Measurements from ENCODE around the gene C2orf69. TPM values are rescaled to one million over a fixed set of nuclear protein-coding genes. Genes with fewer than 3 reads are reported as not detected.

The C2orf69 gene
- total RNA-seq, 1 donor from 2014 or later: 8.8 TPM

- Mint-ChIP-seq H3K27ac (ENCODE audit: unreplicated experiment) (no peak overlapping the region), H3K4me1 (ENCODE audit: unreplicated experiment) (peaks cover 2% of the 10 kb centered on the region), H3K27me3 (ENCODE audit: unreplicated experiment) (peaks cover 10% of the 10 kb centered on the region), H3K36me3 (ENCODE audit: unreplicated experiment) (no peaks in the 10 kb centered on the region), H3K9me3 (ENCODE audit: unreplicated experiment) (no peaks in the 10 kb centered on the region), H3K4me3 (ENCODE audit: unreplicated experiment) (no peak overlapping the region)
- TF ChIP-seq, protein P1, sequence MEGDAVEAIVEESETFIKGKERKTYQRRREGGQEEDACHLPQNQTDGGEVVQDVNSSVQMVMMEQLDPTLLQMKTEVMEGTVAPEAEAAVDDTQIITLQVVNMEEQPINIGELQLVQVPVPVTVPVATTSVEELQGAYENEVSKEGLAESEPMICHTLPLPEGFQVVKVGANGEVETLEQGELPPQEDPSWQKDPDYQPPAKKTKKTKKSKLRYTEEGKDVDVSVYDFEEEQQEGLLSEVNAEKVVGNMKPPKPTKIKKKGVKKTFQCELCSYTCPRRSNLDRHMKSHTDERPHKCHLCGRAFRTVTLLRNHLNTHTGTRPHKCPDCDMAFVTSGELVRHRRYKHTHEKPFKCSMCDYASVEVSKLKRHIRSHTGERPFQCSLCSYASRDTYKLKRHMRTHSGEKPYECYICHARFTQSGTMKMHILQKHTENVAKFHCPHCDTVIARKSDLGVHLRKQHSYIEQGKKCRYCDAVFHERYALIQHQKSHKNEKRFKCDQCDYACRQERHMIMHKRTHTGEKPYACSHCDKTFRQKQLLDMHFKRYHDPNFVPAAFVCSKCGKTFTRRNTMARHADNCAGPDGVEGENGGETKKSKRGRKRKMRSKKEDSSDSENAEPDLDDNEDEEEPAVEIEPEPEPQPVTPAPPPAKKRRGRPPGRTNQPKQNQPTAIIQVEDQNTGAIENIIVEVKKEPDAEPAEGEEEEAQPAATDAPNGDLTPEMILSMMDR (IDR thresholded peaks at IDR 0.05): no peak
- no peak for DNase-seq (ENCODE audit: extremely low spot score, unreplicated experiment)
These were observed 27.4 kb upstream of the C2orf69 start for GRCh38 chr2:199883474-199884212.

DNA sequence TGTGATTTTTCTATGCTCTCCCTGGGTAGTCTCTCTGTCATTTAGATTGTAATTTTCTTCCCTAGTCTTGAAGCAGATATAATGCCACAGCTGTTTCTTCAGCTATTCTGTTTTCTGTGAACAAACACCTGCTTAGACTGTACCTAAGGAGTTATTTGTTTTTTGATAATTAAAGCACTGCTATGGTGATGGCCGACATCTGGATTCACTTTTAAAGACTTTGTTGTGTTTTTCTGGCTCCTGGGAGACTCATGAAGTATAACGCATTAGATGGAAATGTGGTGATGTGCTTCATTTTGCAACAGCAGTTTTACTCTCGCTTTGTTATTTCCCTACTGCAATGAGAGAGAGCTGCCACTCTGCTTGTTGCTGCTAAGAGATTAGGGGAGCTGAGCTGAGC is 15.7 kb upstream of the C2orf69 start:
- H3K27me3 Mint-ChIP-seq (ENCODE audit: unreplicated experiment): peaks cover 27% of the 10 kb centered on the region
- TF ChIP-seq, protein P1 (IDR thresholded peaks at IDR 0.05): no peak
- H3K9me3 Mint-ChIP-seq (ENCODE audit: unreplicated experiment): no peaks in the 10 kb centered on the region
- H3K27ac Mint-ChIP-seq (ENCODE audit: unreplicated experiment): no peak overlapping the region
- no peak for DNase-seq (ENCODE audit: extremely low spot score, unreplicated experiment)
- H3K4me3 Mint-ChIP-seq (ENCODE audit: unreplicated experiment): no peak overlapping the region
- no peaks in the 10 kb centered on the region for H3K4me1 Mint-ChIP-seq (ENCODE audit: unreplicated experiment)
- H3K36me3 Mint-ChIP-seq (ENCODE audit: unreplicated experiment): no peaks in the 10 kb centered on the region

- no peaks in the 10 kb centered on the region for H3K4me1 Mint-ChIP-seq (ENCODE audit: unreplicated experiment)
These were observed 14.5 kb upstream of the C2orf69 start for GRCh38 chr2:199896617-199897016.

DNA sequence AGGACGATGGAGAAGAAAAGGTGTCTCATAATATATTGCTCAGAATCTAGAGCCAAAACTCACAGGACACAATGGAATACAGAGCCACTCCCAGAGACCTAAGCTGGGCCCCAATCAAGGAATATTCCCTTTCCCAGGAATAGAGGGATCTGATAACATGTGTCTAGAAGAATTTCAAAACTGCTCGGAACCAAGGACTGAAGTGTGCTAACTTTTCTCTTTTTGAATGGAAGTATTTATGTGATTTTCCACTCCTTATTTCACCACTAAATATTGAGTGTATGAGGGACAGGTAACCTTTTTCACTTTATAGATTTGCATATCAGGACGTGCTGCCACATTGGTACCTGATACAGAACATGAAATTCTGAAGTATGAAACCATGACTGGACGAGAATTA is 9.2 kb upstream of the C2orf69 start:
- TF ChIP-seq, protein P1 (IDR thresholded peaks at IDR 0.05): no peak
- Mint-ChIP-seq H3K27ac (ENCODE audit: unreplicated experiment) (no peak overlapping the region), H3K4me3 (ENCODE audit: unreplicated experiment) (no peak overlapping the region), H3K4me1 (ENCODE audit: unreplicated experiment) (no peaks in the 10 kb centered on the region), H3K9me3 (ENCODE audit: unreplicated experiment) (no peaks in the 10 kb centered on the region), H3K27me3 (ENCODE audit: unreplicated experiment) (peaks cover 4% of the 10 kb centered on the region), H3K36me3 (ENCODE audit: unreplicated experiment) (no peaks in the 10 kb centered on the region)
- no peak for DNase-seq (ENCODE audit: extremely low spot score, unreplicated experiment)

More at GRCh38 chr2:199896617-199897016, 14.5 kb upstream of the C2orf69 start:
- TF ChIP-seq, protein P1 (IDR thresholded peaks at IDR 0.05): no peak
- peaks cover 20% of the 10 kb centered on the region for H3K27me3 Mint-ChIP-seq (ENCODE audit: unreplicated experiment)
- DNase-seq (ENCODE audit: extremely low spot score, unreplicated experiment): no peak
- no peaks in the 10 kb centered on the region for H3K36me3 Mint-ChIP-seq (ENCODE audit: unreplicated experiment)
- H3K27ac Mint-ChIP-seq (ENCODE audit: unreplicated experiment): no peak overlapping the region
- H3K4me3 Mint-ChIP-seq (ENCODE audit: unreplicated experiment): no peak overlapping the region
- no peaks in the 10 kb centered on the region for H3K9me3 Mint-ChIP-seq (ENCODE audit: unreplicated experiment)

DNA sequence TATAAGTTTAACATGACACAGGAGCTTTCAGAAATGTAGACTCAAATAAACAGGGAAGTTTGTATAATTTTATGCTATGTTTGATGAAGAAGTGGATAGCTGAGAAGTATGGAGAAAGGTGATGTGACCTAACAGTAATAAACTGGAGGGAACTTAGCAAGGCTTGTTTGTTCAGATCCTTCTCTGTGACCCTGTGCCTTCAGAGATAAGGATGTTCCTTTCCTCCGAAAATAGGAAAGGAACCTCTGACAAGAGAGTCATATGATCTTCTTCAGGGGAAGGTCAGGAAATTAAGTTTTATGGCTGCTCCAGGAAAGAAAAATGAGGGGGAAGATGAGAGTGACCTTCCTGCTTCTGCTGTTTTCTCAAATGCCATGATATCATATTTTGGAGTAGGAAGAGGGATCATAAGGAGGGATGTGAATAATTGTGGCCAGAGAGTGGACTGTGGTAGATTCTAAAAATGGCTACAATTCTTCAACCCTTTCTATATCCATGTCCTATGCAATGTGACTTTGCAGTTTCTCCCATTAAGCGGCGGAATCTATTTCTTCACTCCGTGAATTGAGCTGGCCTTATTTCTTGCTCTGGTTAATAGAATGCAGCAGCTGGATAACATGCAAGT is 8.5 kb upstream of the C2orf69 start:
- Mint-ChIP-seq H3K4me1 (ENCODE audit: unreplicated experiment) (no peaks in the 10 kb centered on the region), H3K36me3 (ENCODE audit: unreplicated experiment) (no peaks in the 10 kb centered on the region), H3K27ac (ENCODE audit: unreplicated experiment) (no peak overlapping the region), H3K9me3 (ENCODE audit: unreplicated experiment) (no peaks in the 10 kb centered on the region), H3K4me3 (ENCODE audit: unreplicated experiment) (no peak overlapping the region), H3K27me3 (ENCODE audit: unreplicated experiment) (peaks cover 4% of the 10 kb centered on the region)
- no peak for DNase-seq (ENCODE audit: extremely low spot score, unreplicated experiment)
- TF ChIP-seq, protein P1 (IDR thresholded peaks at IDR 0.05): no peak

Data from osteocyte (in vitro differentiated cells).